H9 (cell line): ENCODE results near the gene NFATC1. TPM values are rescaled to one million over a fixed set of nuclear protein-coding genes. Genes with fewer than 3 reads are reported as not detected.

Experiments
- DNase-seq: peaks from one replicate; pipeline ENCODE4 v3.0.0-alpha.2; 2017
- H2AFZ ChIP-seq: one replicate; pipeline ENCODE4 v1.6.1; 2013; ENCODE audit warnings: mild to moderate bottlenecking, low read length, control low read depth, moderate library complexity
- H2AK5ac ChIP-seq: 2 replicates; pipeline ENCODE4 v1.6.1; 2013; ENCODE audit warnings: low read length, control low read depth, mixed read lengths; ENCODE audit not compliant: insufficient read length
- H2BK120ac ChIP-seq: one replicate; pipeline ENCODE4 v1.6.1; 2013; ENCODE audit warnings: low read depth, mild to moderate bottlenecking, low read length, control low read depth, inconsistent platforms; ENCODE audit not compliant: poor library complexity, severe bottlenecking
- H2BK12ac ChIP-seq: 2 replicates; pipeline ENCODE4 v1.6.1; 2013; ENCODE audit warnings: low read length, control low read depth, mixed read lengths, low read depth; ENCODE audit not compliant: insufficient read length
- H2BK15ac ChIP-seq: 2 replicates; pipeline ENCODE4 v1.6.1; 2013; ENCODE audit warnings: low read depth, low read length, control low read depth
- H2BK20ac ChIP-seq: one replicate; pipeline ENCODE4 v1.6.1; 2013; ENCODE audit warnings: low read depth, mild to moderate bottlenecking, low read length, control low read depth, inconsistent platforms; ENCODE audit not compliant: poor library complexity, severe bottlenecking
- H2BK5ac ChIP-seq: 2 replicates; pipeline ENCODE4 v1.6.1; 2013; ENCODE audit warnings: low read length, control low read depth, mixed read lengths; ENCODE audit not compliant: insufficient read length
- H3K14ac ChIP-seq: 2 replicates; pipeline ENCODE4 v1.6.1; 2013; ENCODE audit warnings: low read length, control low read depth; ENCODE audit not compliant: insufficient read depth
- H3K18ac ChIP-seq: 2 replicates; pipeline ENCODE4 v1.6.1; 2013; ENCODE audit warnings: low read depth, mild to moderate bottlenecking, mixed read lengths, low read length, control low read depth; ENCODE audit not compliant: insufficient read length
- H3K23ac ChIP-seq: 2 replicates; pipeline ENCODE4 v1.6.1; 2013; ENCODE audit warnings: low read length, control low read depth, mixed read lengths, low read depth; ENCODE audit not compliant: insufficient read length
- H3K23me2 ChIP-seq: 2 replicates; pipeline ENCODE4 v1.6.1; 2013; ENCODE audit warnings: low read depth, mild to moderate bottlenecking, mixed read lengths, low read length, control low read depth; ENCODE audit not compliant: insufficient read length, poor library complexity, severe bottlenecking
- H3K27ac ChIP-seq: 2 replicates; pipeline ENCODE4 v1.5.1; 2013; ENCODE audit warnings: low read length, control low read depth, mixed read lengths, low read depth; ENCODE audit not compliant: insufficient read length
- H3K27me3 ChIP-seq: 2 replicates; pipeline ENCODE4 v1.6.1; 2013; ENCODE audit warnings: low read length, control low read depth, inconsistent platforms; ENCODE audit not compliant: insufficient read depth
- H3K4ac ChIP-seq: 2 replicates; pipeline ENCODE4 v1.6.1; 2013; ENCODE audit warnings: low read depth, mild to moderate bottlenecking, control low read depth, inconsistent platforms, low read length, moderate library complexity
- H3K4me1 ChIP-seq: 2 replicates; pipeline ENCODE4 v1.6.1; 2013; ENCODE audit warnings: low read length, control low read depth, inconsistent platforms; ENCODE audit not compliant: insufficient read depth
- H3K4me2 ChIP-seq: 2 replicates; pipeline ENCODE4 v1.6.1; 2013; ENCODE audit warnings: low read length, control low read depth, mixed read lengths; ENCODE audit not compliant: insufficient read length, insufficient read depth
- H3K56ac ChIP-seq: 2 replicates; pipeline ENCODE4 v1.6.1; 2013; ENCODE audit warnings: low read depth, mild to moderate bottlenecking, mixed read lengths, low read length, control low read depth; ENCODE audit not compliant: insufficient read length
- H3K79me1 ChIP-seq: 2 replicates; pipeline ENCODE4 v1.6.1; 2013; ENCODE audit warnings: low read depth, mild to moderate bottlenecking, moderate library complexity, low read length, control low read depth, inconsistent platforms; ENCODE audit not compliant: insufficient read depth, poor library complexity, severe bottlenecking
- H3K79me2 ChIP-seq: 2 replicates; pipeline ENCODE4 v1.6.1; 2013; ENCODE audit warnings: low read length, control low read depth, inconsistent platforms; ENCODE audit not compliant: insufficient read depth
- H3K9ac ChIP-seq: 2 replicates; pipeline ENCODE4 v1.6.1; 2013; ENCODE audit warnings: low read length, control low read depth, mixed read lengths; ENCODE audit not compliant: insufficient read length; ENCODE audit errors: extremely low read depth
- H3K9me3 ChIP-seq: one replicate; pipeline ENCODE4 v1.6.1; 2013; ENCODE audit warnings: low read depth, low read length, inconsistent platforms; ENCODE audit not compliant: control insufficient read depth
- H3T11ph ChIP-seq: one replicate; pipeline ENCODE4 v1.6.1; 2013; ENCODE audit warnings: mild to moderate bottlenecking, low read length, control low read depth, inconsistent platforms
- H4K20me1 ChIP-seq: one replicate; pipeline ENCODE4 v1.6.1; 2013; ENCODE audit not compliant: control insufficient read depth, insufficient read length, insufficient read depth
- H4K5ac ChIP-seq: 2 replicates; pipeline ENCODE4 v1.6.1; 2013; ENCODE audit warnings: low read depth, mild to moderate bottlenecking, mixed read lengths, low read length, control low read depth; ENCODE audit not compliant: insufficient read length
- H4K8ac ChIP-seq: replicated peaks from 2 replicates; pipeline ENCODE4 v1.6.1; 2013; ENCODE audit warnings: low read length, control low read depth, mixed read lengths, low read depth; ENCODE audit not compliant: insufficient read length
- H4K91ac ChIP-seq: 2 replicates; pipeline ENCODE4 v1.6.1; 2013; ENCODE audit warnings: low read depth, mild to moderate bottlenecking, moderate library complexity, mixed read lengths, low read length, control low read depth; ENCODE audit not compliant: insufficient read length
- H3K27ac Mint-ChIP-seq, 3 experiments: 2 replicates in 2 of 3; 3 replicates in 1 of 3; pipeline ENCODE4 v1.8.0; 2020 to 2021; ENCODE audit warnings: mixed read lengths in 3 of 3, mild to moderate bottlenecking in 1 of 3, moderate library complexity in 1 of 3
- H3K27me3 Mint-ChIP-seq: 2 replicates; pipeline ENCODE4 v1.8.0; 2021; ENCODE audit warnings: low read depth, mild to moderate bottlenecking, moderate library complexity, mixed read lengths
- H3K36me3 Mint-ChIP-seq, 3 experiments: 2 replicates in 2 of 3; 3 replicates in 1 of 3; pipeline ENCODE4 v1.8.0; 2020 to 2021; ENCODE audit warnings: low read depth in 3 of 3, mixed read lengths in 3 of 3; ENCODE audit not compliant: insufficient read depth in 1 of 3
- H3K4me1 Mint-ChIP-seq, 2 experiments: 2 replicates each; pipeline ENCODE4 v1.8.0; 2020; ENCODE audit warnings: mixed read lengths in 2 of 2
- H3K4me3 Mint-ChIP-seq, 2 experiments: 2 replicates in 1 of 2; 3 replicates in 1 of 2; pipeline ENCODE4 v1.8.0; 2020 to 2021; ENCODE audit warnings: mild to moderate bottlenecking in 2 of 2, mixed read lengths in 2 of 2, moderate library complexity in 1 of 2
- H3K9me3 Mint-ChIP-seq, 2 experiments: 2 replicates in 1 of 2; 3 replicates in 1 of 2; pipeline ENCODE4 v1.8.0; 2020; ENCODE audit warnings: mild to moderate bottlenecking in 2 of 2, mixed read lengths in 2 of 2, moderate library complexity in 1 of 2
- CTCF ChIP-seq: fragments of 200-600 bp; sonication (generic); conservative IDR thresholded peaks from 3 replicates; pipeline ENCODE4 v1.8.0; 2021; ENCODE audit warnings: antibody characterized with exemption, mild to moderate bottlenecking
- WGBS: extraction: QIAGEN DNeasy Blood & Tissue Kit; methylation state at CpG from one replicate; pipeline ENCODE4 v1.1.7; 2013; ENCODE audit warnings: missing lambda C conversion rate, low lambda C conversion rate, mixed read lengths; ENCODE audit not compliant: insufficient read length; ENCODE audit errors: extremely low coverage; 5-methylcytosine and 5-hydroxymethylcytosine counted together
- total RNA-seq: library from RNA; stranded (reverse); gene quantifications from 2 replicates; pipeline ENCODE4 v1.2.1, GENCODE V29; 2021

The NFATC1 gene
- total RNA-seq, 1 experiment from 2014 or later = 5.5 TPM

DNA sequence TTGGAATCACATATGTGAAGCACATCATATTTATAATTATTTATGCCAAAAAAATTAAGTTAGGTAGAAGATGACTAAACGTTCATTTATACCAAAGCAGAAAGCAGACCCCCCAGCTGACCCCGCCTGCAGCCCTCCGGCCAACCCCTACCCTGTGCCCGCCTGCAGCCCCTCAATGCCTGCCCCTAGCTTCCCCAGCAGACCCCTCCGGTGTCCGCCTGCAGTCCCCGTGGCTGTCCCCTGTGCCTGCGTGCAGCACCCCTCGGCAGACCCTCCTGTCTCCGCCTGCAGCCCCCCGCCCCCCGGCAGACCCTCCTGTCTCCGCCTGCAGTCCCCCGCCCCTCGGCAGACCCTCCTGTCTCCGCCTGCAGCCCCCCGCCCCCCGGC lies 136.2 kb downstream of the NFATC1 start:
- Histone ChIP-seq H3K79me1 (no peaks in the 10 kb centered on the region), H3K23me2 (no peaks in the 10 kb centered on the region), H3K9ac (no peak overlapping the region), H2BK12ac (no peak overlapping the region), H3K79me2 (no peaks in the 10 kb centered on the region), H3K18ac (no peak overlapping the region), H2BK15ac (no peak overlapping the region), H2AFZ (no peak overlapping the region), H3K9me3 (no peaks in the 10 kb centered on the region), H4K91ac (no peak overlapping the region), H3K27me3 (no peaks in the 10 kb centered on the region), H2BK5ac (no peak overlapping the region), H2BK120ac (no peak overlapping the region), H4K20me1 (no peaks in the 10 kb centered on the region), H3K23ac (no peak overlapping the region), H3T11ph (no peak overlapping the region), H3K4me1 (no peaks in the 10 kb centered on the region), H3K4me2 (no peak overlapping the region), H3K27ac (no peak overlapping the region), H3K4ac (no peak overlapping the region), H4K5ac (no peak overlapping the region), H3K56ac (no peak overlapping the region), H2AK5ac (no peak overlapping the region), H3K14ac (no peak overlapping the region), H4K8ac (no peak overlapping the region), H2BK20ac (no peak overlapping the region)
- H3K27me3 Mint-ChIP-seq = peaks cover 41% of the 10 kb centered on the region
- WGBS = no CpG with 5 or more reads among the region's 18 CpGs
- no peak overlapping the region for H3K27ac Mint-ChIP-seq
- no peak for TF ChIP-seq CTCF
- H3K4me3 Mint-ChIP-seq = no peak overlapping the region
- peaks cover 0 to 3% of the 10 kb centered on the region in 2 experiments; a peak in 2 of 5 replicates for H3K9me3 Mint-ChIP-seq
- H3K36me3 Mint-ChIP-seq = no peaks in the 10 kb centered on the region
- peaks cover 2 to 5% of the 10 kb centered on the region in 2 experiments; a peak in 2 of 4 replicates for H3K4me1 Mint-ChIP-seq
- DNase-seq = no peak
